Stimulated activated CD8-positive, alpha-beta memory T cell treated with anti-CD3 and anti-CD28 coated beads, Interleukin-12 subunit alpha, Interleukin-12 subunit beta, amount 100 ng/mL, for 24 hours (primary cell): ENCODE results near the gene TBC1D23.
"Not testable (repeated sequence)": the region's sequence is repeated elsewhere in the genome, so short reads cannot be mapped to it uniquely, and the experiment has no call there.

Source experiments
- DNase-seq: peaks from one replicate; pipeline ENCODE4 v3.0.0-alpha.2; 2020; ENCODE audit errors: extremely low read depth

Gene TBC1D23

GRCh38 chr3:100256731-100257151 is 4.1 kb upstream of the TBC1D23 start:
- DNase-seq = no peak

GRCh38 chr3:100257586-100257985 is 3.2 kb upstream of the TBC1D23 start:
- no peak for DNase-seq

GRCh38 chr3:100260081-100260684 is 609 bp upstream of the TBC1D23 start:
- DNase-seq = no peak

GRCh38 chr3:100261485-100261903 is 702 bp downstream of the TBC1D23 start:
- DNase-seq = no peak

- DNase-seq = not testable (repeated sequence)
Observed at GRCh38 chr3:100262925-100263324, 2.1 kb downstream of the TBC1D23 start.

- DNase-seq = no peak
Observed at GRCh38 chr3:100263583-100263982, 2.8 kb downstream of the TBC1D23 start.

- no peak for DNase-seq
Observed at GRCh38 chr3:100264242-100264641, 3.5 kb downstream of the TBC1D23 start.

- DNase-seq = no peak
Observed at GRCh38 chr3:100265016-100265415, 4.2 kb downstream of the TBC1D23 start.

- DNase-seq = no peak
Observed at GRCh38 chr3:100266531-100266930, 5.7 kb downstream of the TBC1D23 start.

- DNase-seq = no peak
Observed at GRCh38 chr3:100268156-100268555, 7.4 kb downstream of the TBC1D23 start.

GRCh38 chr3:100269001-100269400 is 8.2 kb downstream of the TBC1D23 start:
- no peak for DNase-seq

- no peak for DNase-seq
Observed at GRCh38 chr3:100269410-100270214, 8.8 kb downstream of the TBC1D23 start.

- DNase-seq = no peak
Observed at GRCh38 chr3:100270215-100270583, 9.4 kb downstream of the TBC1D23 start.

- DNase-seq = no peak
Observed at GRCh38 chr3:100271522-100271921, 10.7 kb downstream of the TBC1D23 start.

- not testable (repeated sequence) for DNase-seq
Observed at GRCh38 chr3:100272797-100273611, 12.2 kb downstream of the TBC1D23 start.

GRCh38 chr3:100274361-100274760 is 13.6 kb downstream of the TBC1D23 start:
- DNase-seq = no peak

GRCh38 chr3:100277255-100277800 is 16.5 kb downstream of the TBC1D23 start:
- no peak for DNase-seq

GRCh38 chr3:100278910-100279309 is 18.1 kb downstream of the TBC1D23 start:
- DNase-seq = no peak

GRCh38 chr3:100288288-100288894 is 27.6 kb downstream of the TBC1D23 start:
- DNase-seq = no peak

- no peak for DNase-seq
Observed at GRCh38 chr3:100289339-100289738, 28.5 kb downstream of the TBC1D23 start.

GRCh38 chr3:100295089-100295488 is 34.3 kb downstream of the TBC1D23 start:
- DNase-seq = no peak

GRCh38 chr3:100297784-100298183 is 37.0 kb downstream of the TBC1D23 start:
- no peak for DNase-seq
